A673 (cell line): ENCODE data around the gene STAMBPL1.

ENCODE experiments used
- CTCF ChIP-seq: fragments of 300-800, 200-600 bp; sonication (generic); conservative IDR thresholded peaks from 2 replicates; pipeline ENCODE4 v1.5.1; 2017; ENCODE audit warnings: low read depth, mild to moderate bottlenecking, antibody characterized with exemption, low read length, moderate library complexity, mixed read lengths
- EZH2 ChIP-seq: fragments of 200-600 bp; sonication (generic); IDR thresholded peaks from 2 replicates; pipeline ENCODE4 v1.6.1; 2017; ENCODE audit warnings: borderline replicate concordance, low read depth, mild to moderate bottlenecking, mixed read lengths, antibody characterized with exemption, low read length; ENCODE audit not compliant: poor library complexity, severe bottlenecking

- TF ChIP-seq CTCF (no peak), EZH2 (no peak)
Observed at GRCh38 chr10:88874281-88874680, 5.8 kb upstream of the STAMBPL1 start.
